Osteoblast (primary cell): ENCODE data around the gene TBL1XR1. TPM values are rescaled to one million over a fixed set of nuclear protein-coding genes. Genes with fewer than 3 reads are reported as not detected.
"Not testable (repeated sequence)": the region's sequence is repeated elsewhere in the genome, so short reads cannot be mapped to it uniquely, and the experiment has no call there.

Experiments
- DNase-seq: peaks from one replicate; pipeline ENCODE4 v3.0.0; 2011; ENCODE audit warnings: low spot score, mixed read lengths; ENCODE audit not compliant: insufficient read length; ENCODE audit errors: missing footprints
- H2AFZ ChIP-seq: 2 replicates; pipeline ENCODE4 v1.6.0; 2011; ENCODE audit warnings: mild to moderate bottlenecking, low read length
- H3K27ac ChIP-seq: 2 replicates; pipeline ENCODE4 v1.5.1; 2011; ENCODE audit warnings: mild to moderate bottlenecking, low read depth, low read length, moderate library complexity
- H3K27me3 ChIP-seq: 2 replicates; pipeline ENCODE4 v1.6.0; 2012; ENCODE audit warnings: mild to moderate bottlenecking, control low read depth, inconsistent platforms, low read length, moderate library complexity; ENCODE audit not compliant: insufficient read depth
- H3K36me3 ChIP-seq: 2 replicates; pipeline ENCODE4 v1.5.1; 2011; ENCODE audit warnings: mild to moderate bottlenecking, low read length, control low read depth, moderate library complexity; ENCODE audit not compliant: insufficient read depth
- H3K4me1 ChIP-seq: 2 replicates; pipeline ENCODE4 v1.5.1; 2011; ENCODE audit warnings: mild to moderate bottlenecking, low read length, control low read depth, moderate library complexity; ENCODE audit not compliant: insufficient read depth
- H3K4me2 ChIP-seq: 2 replicates; pipeline ENCODE4 v1.6.0; 2011; ENCODE audit warnings: mild to moderate bottlenecking, low read length; ENCODE audit not compliant: insufficient read depth
- H3K4me3 ChIP-seq: fragments of 200-600 bp; sonication (generic); 3 replicates; pipeline ENCODE4 v1.5.1; 2012; ENCODE audit warnings: mild to moderate bottlenecking, low read length, inconsistent platforms; ENCODE audit not compliant: insufficient read depth
- H3K79me2 ChIP-seq: 2 replicates; pipeline ENCODE4 v1.6.0; 2012; ENCODE audit warnings: mild to moderate bottlenecking, low read length, control low read depth, inconsistent platforms; ENCODE audit not compliant: insufficient read depth
- H3K9me3 ChIP-seq: 2 replicates; pipeline ENCODE4 v1.5.1; 2011; ENCODE audit warnings: low read depth, low read length, control low read depth
- H4K20me1 ChIP-seq: 2 replicates; pipeline ENCODE4 v1.6.0; 2012; ENCODE audit warnings: mild to moderate bottlenecking, low read length, control low read depth; ENCODE audit not compliant: insufficient read depth
- CTCF ChIP-seq: IDR thresholded peaks from 2 replicates; pipeline ENCODE4 v1.5.1; 2011; ENCODE audit warnings: mild to moderate bottlenecking, low read depth, low read length, moderate library complexity; ENCODE audit errors: extremely low read depth
- total RNA-seq: library from RNA; depleted of rRNA; stranded (reverse); fragments of >200 nt; gene quantifications from 2 replicates; pipeline ENCODE4 v1.2.3, GENCODE V29; 2012

Gene TBL1XR1
- total RNA-seq, 1 donor: 297 TPM

DNA sequence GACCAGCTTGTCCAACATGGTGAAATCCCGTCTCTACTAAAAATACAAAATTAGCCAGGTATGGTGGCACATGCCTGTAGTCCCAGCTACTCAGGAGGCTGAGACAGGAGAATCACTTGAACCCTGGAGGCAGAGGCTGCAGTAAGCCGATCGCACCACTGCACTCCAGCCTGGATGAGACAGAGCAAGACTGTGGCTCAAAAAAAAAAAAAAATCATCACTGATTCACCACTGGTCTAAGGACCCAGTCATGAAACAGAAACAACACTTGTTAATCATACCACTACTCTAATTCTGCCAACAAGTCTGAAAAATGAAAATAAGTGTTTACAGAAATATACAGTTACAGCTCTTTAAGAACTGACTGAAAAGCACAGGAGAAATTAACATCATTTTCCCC, 12.7 kb downstream of the TBL1XR1 start:
- Histone ChIP-seq H4K20me1 (peaks cover 54% of the 10 kb centered on the region), H3K4me2 (peak overlapping the region; percentile 5)
- peak; percentile 61 for DNase-seq

DNA sequence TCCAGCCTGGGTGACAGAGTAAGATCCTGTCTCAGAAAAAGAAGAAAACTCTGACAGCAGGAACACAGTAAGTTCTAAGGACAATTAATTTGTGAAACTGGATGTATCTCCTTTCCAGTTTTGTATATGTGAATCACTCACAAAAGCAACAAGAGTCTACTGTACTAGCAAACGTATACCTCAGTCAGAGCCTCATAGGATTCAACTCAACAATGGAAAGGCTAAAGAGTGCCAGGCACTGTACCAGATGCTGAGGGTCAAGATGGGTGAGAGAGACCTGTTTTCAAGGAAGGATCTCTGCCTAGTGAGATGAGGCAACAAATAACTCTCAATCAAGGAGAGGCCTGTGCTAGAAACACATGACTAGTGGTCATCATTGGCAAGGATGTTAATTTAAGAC, 14.9 kb downstream of the TBL1XR1 start:
- Histone ChIP-seq H3K36me3 (no peaks in the 10 kb centered on the region), H3K9me3 (no peaks in the 10 kb centered on the region), H3K4me3 (no peak overlapping the region), H3K27me3 (no peaks in the 10 kb centered on the region), H3K4me2 (no peak overlapping the region), H2AFZ (no peak overlapping the region), H3K27ac (no peak overlapping the region), H3K79me2 (peaks cover 99% of the 10 kb centered on the region), H4K20me1 (peaks cover 71% of the 10 kb centered on the region), H3K4me1 (peaks cover 10% of the 10 kb centered on the region)
- DNase-seq: no peak
- TF ChIP-seq CTCF: no peak

More for the DNA sequence above, 12.7 kb downstream of the TBL1XR1 start:
- H3K36me3 ChIP-seq, H2AFZ ChIP-seq, H3K27ac ChIP-seq, H3K4me3 ChIP-seq, H3K27me3 ChIP-seq, H3K9me3 ChIP-seq, H3K4me1 ChIP-seq: not testable (repeated sequence)
- TF ChIP-seq CTCF: peak; percentile 8
- H3K79me2 ChIP-seq: peaks cover 98% of the 10 kb centered on the region

- peaks cover 99% of the 10 kb centered on the region for H3K79me2 ChIP-seq
- H3K4me1 ChIP-seq: peaks cover 10% of the 10 kb centered on the region
- H4K20me1 ChIP-seq: peaks cover 71% of the 10 kb centered on the region
- TF ChIP-seq CTCF: no peak
- no peak overlapping the region for H2AFZ ChIP-seq
- H3K9me3 ChIP-seq: no peaks in the 10 kb centered on the region
- no peak overlapping the region for H3K27ac ChIP-seq
- no peak overlapping the region for H3K4me2 ChIP-seq
- no peaks in the 10 kb centered on the region for H3K36me3 ChIP-seq
- no peak for DNase-seq
- H3K27me3 ChIP-seq: no peaks in the 10 kb centered on the region
- no peak overlapping the region for H3K4me3 ChIP-seq
Measured at GRCh38 chr3:177181418-177181817, 15.9 kb downstream of the TBL1XR1 start.

DNA sequence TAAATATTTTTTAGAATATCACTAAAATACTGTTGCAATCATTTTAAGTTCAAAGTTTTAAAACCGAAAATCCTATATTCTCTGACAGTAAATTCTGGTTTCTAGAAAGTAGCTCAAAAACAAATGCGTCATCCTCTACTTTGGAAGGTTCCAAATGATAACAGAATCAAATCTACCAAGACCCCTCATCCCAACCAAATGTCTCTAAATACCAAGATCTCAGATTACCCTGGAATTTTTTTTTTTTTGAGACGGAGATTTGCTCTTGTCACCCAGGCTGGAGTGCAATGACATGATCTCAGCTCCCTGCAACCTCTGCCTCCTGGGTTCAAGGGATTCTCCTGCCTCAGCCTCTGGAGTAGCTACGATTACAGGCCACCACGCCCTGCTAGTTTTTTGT, 16.8 kb downstream of the TBL1XR1 start:
- H4K20me1 ChIP-seq: peaks cover 65% of the 10 kb centered on the region
- H3K4me3 ChIP-seq: no peak overlapping the region
- TF ChIP-seq CTCF: no peak
- H3K27ac ChIP-seq: no peak overlapping the region
- no peaks in the 10 kb centered on the region for H3K9me3 ChIP-seq
- no peak for DNase-seq
- H3K79me2 ChIP-seq: peaks cover 98% of the 10 kb centered on the region
- peaks cover 10% of the 10 kb centered on the region for H3K4me1 ChIP-seq
- H3K4me2 ChIP-seq: no peak overlapping the region
- no peaks in the 10 kb centered on the region for H3K27me3 ChIP-seq
- no peaks in the 10 kb centered on the region for H3K36me3 ChIP-seq
- no peak overlapping the region for H2AFZ ChIP-seq
